HEK293 (cell line): ENCODE measurements around the gene ERCC5.

Source experiments
- CTCF ChIA-PET: fragments of 350-600 bp; formaldehyde crosslinking; extraction: SDS; loops from one replicate; lab custom pipeline; 2021; ENCODE audit warnings: antibody characterized with exemption; lab: Yijun Ruan, JAX
- POLR2A ChIA-PET: fragments of 300-600 bp; formaldehyde crosslinking; extraction: SDS; loops from one replicate; lab custom pipeline; 2020; ENCODE audit warnings: antibody characterized with exemption, inconsistent platforms; lab: Yijun Ruan, JAX
- H3K27ac ChIP-seq: fragments of 200-500 bp; sonication (Bioruptor generic); 2 replicates; pipeline ENCODE4 v1.5.1; 2014; ENCODE audit warnings: low read depth, low read length, control low read depth, inconsistent platforms; ENCODE audit errors: extremely low read depth
- H3K36me3 ChIP-seq, 2 experiments: fragments of 200-500 bp in 1 of 2; sonication (Bioruptor generic) in 1 of 2; 1 replicate in 1 of 2; 2 replicates in 1 of 2; pipeline ENCODE4 v1.5.1; 2014 to 2017; ENCODE audit warnings: inconsistent platforms in 2 of 2, low read length in 2 of 2; ENCODE audit not compliant: control insufficient read depth in 2 of 2, insufficient read depth in 1 of 2
- H3K4me1 ChIP-seq: fragments of 200-500 bp; sonication (Bioruptor generic); 2 replicates; pipeline ENCODE4 v1.5.1; 2014; ENCODE audit warnings: mild to moderate bottlenecking, low read length, inconsistent platforms; ENCODE audit not compliant: control insufficient read depth, insufficient read depth
- H3K4me3 ChIP-seq: 2 replicates; pipeline ENCODE4 v1.5.1; 2011; ENCODE audit warnings: low read depth, mild to moderate bottlenecking, control low read depth, low read length, moderate library complexity
- H3K9me3 ChIP-seq: fragments of 200-500 bp; sonication (Bioruptor generic); 2 replicates; pipeline ENCODE4 v1.5.1; 2014; ENCODE audit warnings: low read depth, low read length, inconsistent platforms; ENCODE audit not compliant: control insufficient read depth, insufficient read depth
- KLF9 ChIP-seq: fragments of 450-650 bp; formaldehyde crosslinking; IDR thresholded peaks from 2 replicates; pipeline ENCODE4 v1.5.1; 2016; ENCODE audit warnings: missing biosample characterization, missing genetic modification characterization, low read depth
- OVOL3 ChIP-seq: fragments of 450-650 bp; formaldehyde crosslinking; IDR thresholded peaks from 2 replicates; pipeline ENCODE4 v1.5.1; 2016; ENCODE audit warnings: missing biosample characterization, missing genetic modification characterization
- SCRT1 ChIP-seq: fragments of 450-650 bp; formaldehyde crosslinking; IDR thresholded peaks from 2 replicates; pipeline ENCODE4 v1.5.1; 2016; ENCODE audit warnings: missing biosample characterization, missing genetic modification characterization, borderline replicate concordance
- ZBTB7A ChIP-seq: fragments of 450-650 bp; formaldehyde crosslinking; IDR thresholded peaks from 2 replicates; pipeline ENCODE4 v1.5.1; 2016; ENCODE audit warnings: low read depth, missing biosample characterization, missing genetic modification characterization
- ZNF10 ChIP-seq: fragments of 450-650 bp; formaldehyde crosslinking; IDR thresholded peaks from 2 replicates; pipeline ENCODE4 v1.5.1; 2017; ENCODE audit warnings: missing biosample characterization, missing genetic modification characterization
- ZNF132 ChIP-seq: fragments of 450-650 bp; formaldehyde crosslinking; IDR thresholded peaks from 2 replicates; pipeline ENCODE4 v1.5.1; 2017; ENCODE audit warnings: missing biosample characterization, missing genetic modification characterization, borderline replicate concordance
- ZNF155 ChIP-seq: fragments of 450-650 bp; formaldehyde crosslinking; IDR thresholded peaks from 2 replicates; pipeline ENCODE4 v1.5.1; 2016; ENCODE audit warnings: missing biosample characterization, missing genetic modification characterization
- ZNF16 ChIP-seq: fragments of 450-650 bp; formaldehyde crosslinking; IDR thresholded peaks from 2 replicates; pipeline ENCODE4 v1.5.1; 2016; ENCODE audit warnings: low read depth, missing biosample characterization, missing genetic modification characterization
- ZNF202 ChIP-seq: fragments of 450-650 bp; formaldehyde crosslinking; IDR thresholded peaks from 2 replicates; pipeline ENCODE4 v1.5.1; 2016; ENCODE audit warnings: missing biosample characterization, missing genetic modification characterization, borderline replicate concordance
- ZNF221 ChIP-seq: fragments of 450-650 bp; formaldehyde crosslinking; IDR thresholded peaks from 2 replicates; pipeline ENCODE4 v1.5.1; 2017; ENCODE audit warnings: missing biosample characterization, missing genetic modification characterization, borderline replicate concordance
- ZNF23 ChIP-seq: fragments of 450-650 bp; formaldehyde crosslinking; IDR thresholded peaks from 2 replicates; pipeline ENCODE4 v1.5.1; 2016; ENCODE audit warnings: missing biosample characterization, missing genetic modification characterization, borderline replicate concordance
- ZNF248 ChIP-seq: fragments of 450-650 bp; formaldehyde crosslinking; IDR thresholded peaks from 2 replicates; pipeline ENCODE4 v1.5.1; 2017; ENCODE audit warnings: missing biosample characterization, missing genetic modification characterization
- ZNF324 ChIP-seq: fragments of 450-650 bp; formaldehyde crosslinking; IDR thresholded peaks from 2 replicates; pipeline ENCODE4 v1.5.1; 2016; ENCODE audit warnings: missing biosample characterization, missing genetic modification characterization
- ZNF350 ChIP-seq: fragments of 450-650 bp; formaldehyde crosslinking; IDR thresholded peaks from 2 replicates; pipeline ENCODE4 v1.5.0; 2017; ENCODE audit warnings: missing biosample characterization, mild to moderate bottlenecking, missing genetic modification characterization
- ZNF404 ChIP-seq: fragments of 450-650 bp; formaldehyde crosslinking; IDR thresholded peaks from 2 replicates; pipeline ENCODE4 v1.5.1; 2017; ENCODE audit warnings: missing biosample characterization, missing genetic modification characterization
- ZNF48 ChIP-seq: fragments of 450-650 bp; formaldehyde crosslinking; IDR thresholded peaks from 2 replicates; pipeline ENCODE4 v1.5.1; 2016; ENCODE audit warnings: missing biosample characterization, missing genetic modification characterization
- ZNF510 ChIP-seq: fragments of 450-650 bp; formaldehyde crosslinking; IDR thresholded peaks from 2 replicates; pipeline ENCODE4 v1.5.1; 2018; ENCODE audit warnings: mild to moderate bottlenecking, missing genetic modification characterization, missing biosample characterization; ENCODE audit not compliant: insufficient replicate concordance
- ZNF548 ChIP-seq: fragments of 450-650 bp; formaldehyde crosslinking; IDR thresholded peaks from 2 replicates; pipeline ENCODE4 v1.5.1; 2016; ENCODE audit warnings: missing biosample characterization, missing genetic modification characterization
- TF ChIP-seq, protein P1 (sequence below): fragments of 450-650 bp; formaldehyde crosslinking; IDR thresholded peaks from 2 replicates; pipeline ENCODE4 v1.5.1; 2016; ENCODE audit warnings: missing biosample characterization, missing genetic modification characterization
- TF ChIP-seq, protein P2 (sequence below): fragments of 450-650 bp; formaldehyde crosslinking; IDR thresholded peaks from 2 replicates; pipeline ENCODE4 v1.5.1; 2016; ENCODE audit warnings: missing biosample characterization, missing genetic modification characterization
- TF ChIP-seq, protein P3 (sequence below): fragments of 450-650 bp; formaldehyde crosslinking; conservative IDR thresholded peaks from 2 replicates; pipeline ENCODE4 v1.5.1; 2016; ENCODE audit warnings: low read depth, missing biosample characterization, missing genetic modification characterization
- TF ChIP-seq, protein P4 (sequence below): fragments of 450-650 bp; formaldehyde crosslinking; IDR thresholded peaks from 2 replicates; pipeline ENCODE4 v1.5.1; 2016; ENCODE audit warnings: missing biosample characterization, missing genetic modification characterization
- TF ChIP-seq, protein P5 (sequence below): fragments of 450-650 bp; formaldehyde crosslinking; IDR thresholded peaks from 2 replicates; pipeline ENCODE4 v1.5.1; 2016; ENCODE audit warnings: missing biosample characterization, missing genetic modification characterization
- TF ChIP-seq, protein P6 (sequence below): fragments of 450-650 bp; formaldehyde crosslinking; IDR thresholded peaks from 2 replicates; pipeline ENCODE4 v1.5.1; 2017; ENCODE audit warnings: missing biosample characterization, missing genetic modification characterization

The ERCC5 gene

DNA sequence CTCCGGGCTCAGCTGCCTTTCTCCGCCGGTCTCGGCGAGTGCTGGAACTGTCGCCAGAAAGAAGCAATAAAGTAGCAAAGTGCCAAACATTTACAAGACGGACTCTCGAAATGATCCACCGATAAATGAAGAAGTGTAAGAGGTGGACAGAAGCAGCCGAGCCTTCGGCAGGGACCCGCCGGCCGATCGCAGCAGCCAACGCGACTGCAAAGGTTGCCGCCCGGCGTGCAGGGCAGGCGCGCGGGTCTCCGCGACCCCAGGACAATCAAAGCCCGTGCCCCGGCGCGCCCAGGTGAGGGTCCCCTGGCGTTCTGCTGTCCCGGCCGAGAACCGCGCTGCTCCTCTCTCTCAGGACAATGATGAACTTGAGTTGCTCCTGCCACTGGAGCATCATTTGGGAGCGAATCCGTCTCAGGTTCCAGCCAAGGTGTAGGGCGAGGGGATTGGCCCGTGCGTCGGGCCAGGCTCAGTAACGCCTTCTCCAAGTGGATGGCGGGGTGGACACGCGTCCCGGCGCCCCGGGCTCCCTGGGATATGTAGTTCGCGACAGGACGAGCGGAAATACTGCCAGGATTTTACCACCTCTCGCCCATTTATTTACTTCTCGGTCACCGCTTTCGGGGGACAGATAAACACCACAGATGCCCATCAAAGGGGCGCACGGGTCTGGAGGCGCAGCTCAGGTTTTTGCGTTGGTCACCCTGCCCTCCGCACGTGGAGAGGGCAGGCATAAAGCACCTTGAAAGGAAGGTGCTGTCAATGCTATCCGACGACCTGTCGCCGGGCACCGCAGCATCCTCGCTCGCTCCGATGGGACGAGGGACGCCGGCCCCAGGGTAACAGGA lies 47.0 kb upstream of the ERCC5 start, which contains the start of the genes BIVM and POGLUT2:
Gene BIVM, plus strand, starts transcription at position 539 of the 845 bp plus-strand sequence. CDS start 8,149 bp downstream, outside the sequence.
Gene POGLUT2, minus strand, starts transcription at position 396 of the 845 bp plus-strand sequence. Its CDS starts 306 bp downstream, at position 90.
- POLR2A ChIA-PET: interaction anchor here (2.2 to 3.5 kb wide), 3 partner anchors 25 to 202 kb away, joined by 9 to 17 read pairs (median 12); partner anchors contain the start of genes ERCC5, TEX30 and TPP2
- peak within 1 kb of the TSS; percentile 94 for H3K4me3 ChIP-seq
- CTCF ChIA-PET: interaction anchor here (0.6 to 2.2 kb wide), 2 partner anchors 219 to 296 kb away, joined by 3 to 8 read pairs; no protein-coding TSS in a partner anchor
- H3K4me1 ChIP-seq: no peaks in the 10 kb centered on the region
- peaks cover 4% of the 10 kb centered on the region in 2 experiments; a peak in 2 of 3 replicates for H3K36me3 ChIP-seq
- H3K9me3 ChIP-seq: no peaks in the 10 kb centered on the region
- H3K27ac ChIP-seq: peak within 1 kb of the TSS; percentile 72
- TF ChIP-seq ZNF350 (tag by site-specific recombination) (no peak), ZNF23 (tag by site-specific recombination) (no peak), ZNF404 (no peak), ZNF132 (tag by site-specific recombination) (no peak), ZNF324 (tag by site-specific recombination) (0 out of 2 replicates have a peak, but pooled peaks have one; percentile 15), ZNF510 (tag by site-specific recombination) (no peak), ZNF10 (tag by site-specific recombination) (no peak), ZNF48 (tag by site-specific recombination) (no peak), KLF9 (tag by site-specific recombination) (no peak; the same call in 1 of the 2 replicates), ZNF202 (tag by site-specific recombination) (no peak), SCRT1 (no peak), ZNF16 (tag by site-specific recombination) (no peak), ZNF155 (no peak), ZNF548 (tag by site-specific recombination) (no peak), ZBTB7A (tag by site-specific recombination) (no peak), OVOL3 (tag by site-specific recombination) (no peak), ZNF221 (no peak), ZNF248 (tag by site-specific recombination) (no peak)
- TF ChIP-seq, protein P1, sequence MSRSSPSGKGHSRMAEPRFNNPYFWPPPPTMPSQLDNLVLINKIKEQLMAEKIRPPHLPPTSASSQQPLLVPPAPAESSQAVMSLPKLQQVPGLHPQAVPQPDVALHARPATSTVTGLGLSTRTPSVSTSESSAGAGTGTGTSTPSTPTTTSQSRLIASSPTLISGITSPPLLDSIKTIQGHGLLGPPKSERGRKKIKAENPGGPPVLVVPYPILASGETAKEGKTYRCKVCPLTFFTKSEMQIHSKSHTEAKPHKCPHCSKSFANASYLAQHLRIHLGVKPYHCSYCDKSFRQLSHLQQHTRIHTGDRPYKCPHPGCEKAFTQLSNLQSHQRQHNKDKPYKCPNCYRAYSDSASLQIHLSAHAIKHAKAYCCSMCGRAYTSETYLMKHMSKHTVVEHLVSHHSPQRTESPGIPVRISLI: no peak
- TF ChIP-seq, protein P2, sequence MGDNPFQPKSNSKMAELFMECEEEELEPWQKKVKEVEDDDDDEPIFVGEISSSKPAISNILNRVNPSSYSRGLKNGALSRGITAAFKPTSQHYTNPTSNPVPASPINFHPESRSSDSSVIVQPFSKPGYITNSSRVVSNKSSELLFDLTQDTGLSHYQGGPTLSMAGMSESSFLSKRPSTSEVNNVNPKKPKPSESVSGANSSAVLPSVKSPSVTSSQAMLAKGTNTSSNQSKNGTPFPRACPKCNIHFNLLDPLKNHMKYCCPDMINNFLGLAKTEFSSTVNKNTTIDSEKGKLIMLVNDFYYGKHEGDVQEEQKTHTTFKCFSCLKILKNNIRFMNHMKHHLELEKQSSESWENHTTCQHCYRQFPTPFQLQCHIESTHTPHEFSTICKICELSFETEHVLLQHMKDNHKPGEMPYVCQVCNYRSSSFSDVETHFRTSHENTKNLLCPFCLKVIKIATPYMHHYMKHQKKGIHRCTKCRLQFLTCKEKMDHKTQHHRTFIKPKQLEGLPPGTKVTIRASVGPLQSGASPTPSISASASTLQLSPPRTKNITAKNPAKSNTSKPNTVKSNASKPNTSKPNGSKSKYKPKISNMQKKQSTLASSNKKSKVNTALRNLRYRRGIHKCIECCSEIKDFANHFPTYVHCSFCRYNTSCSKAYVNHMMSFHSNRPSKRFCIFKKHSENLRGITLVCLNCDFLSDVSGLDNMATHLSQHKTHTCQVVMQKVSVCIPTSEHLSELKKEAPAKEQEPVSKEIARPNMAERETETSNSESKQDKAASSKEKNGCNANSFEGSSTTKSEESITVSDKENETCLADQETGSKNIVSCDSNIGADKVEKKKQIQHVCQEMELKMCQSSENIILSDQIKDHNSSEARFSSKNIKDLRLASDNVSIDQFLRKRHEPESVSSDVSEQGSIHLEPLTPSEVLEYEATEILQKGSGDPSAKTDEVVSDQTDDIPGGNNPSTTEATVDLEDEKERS (tag by site-specific recombination): no peak
- TF ChIP-seq, protein P3, sequence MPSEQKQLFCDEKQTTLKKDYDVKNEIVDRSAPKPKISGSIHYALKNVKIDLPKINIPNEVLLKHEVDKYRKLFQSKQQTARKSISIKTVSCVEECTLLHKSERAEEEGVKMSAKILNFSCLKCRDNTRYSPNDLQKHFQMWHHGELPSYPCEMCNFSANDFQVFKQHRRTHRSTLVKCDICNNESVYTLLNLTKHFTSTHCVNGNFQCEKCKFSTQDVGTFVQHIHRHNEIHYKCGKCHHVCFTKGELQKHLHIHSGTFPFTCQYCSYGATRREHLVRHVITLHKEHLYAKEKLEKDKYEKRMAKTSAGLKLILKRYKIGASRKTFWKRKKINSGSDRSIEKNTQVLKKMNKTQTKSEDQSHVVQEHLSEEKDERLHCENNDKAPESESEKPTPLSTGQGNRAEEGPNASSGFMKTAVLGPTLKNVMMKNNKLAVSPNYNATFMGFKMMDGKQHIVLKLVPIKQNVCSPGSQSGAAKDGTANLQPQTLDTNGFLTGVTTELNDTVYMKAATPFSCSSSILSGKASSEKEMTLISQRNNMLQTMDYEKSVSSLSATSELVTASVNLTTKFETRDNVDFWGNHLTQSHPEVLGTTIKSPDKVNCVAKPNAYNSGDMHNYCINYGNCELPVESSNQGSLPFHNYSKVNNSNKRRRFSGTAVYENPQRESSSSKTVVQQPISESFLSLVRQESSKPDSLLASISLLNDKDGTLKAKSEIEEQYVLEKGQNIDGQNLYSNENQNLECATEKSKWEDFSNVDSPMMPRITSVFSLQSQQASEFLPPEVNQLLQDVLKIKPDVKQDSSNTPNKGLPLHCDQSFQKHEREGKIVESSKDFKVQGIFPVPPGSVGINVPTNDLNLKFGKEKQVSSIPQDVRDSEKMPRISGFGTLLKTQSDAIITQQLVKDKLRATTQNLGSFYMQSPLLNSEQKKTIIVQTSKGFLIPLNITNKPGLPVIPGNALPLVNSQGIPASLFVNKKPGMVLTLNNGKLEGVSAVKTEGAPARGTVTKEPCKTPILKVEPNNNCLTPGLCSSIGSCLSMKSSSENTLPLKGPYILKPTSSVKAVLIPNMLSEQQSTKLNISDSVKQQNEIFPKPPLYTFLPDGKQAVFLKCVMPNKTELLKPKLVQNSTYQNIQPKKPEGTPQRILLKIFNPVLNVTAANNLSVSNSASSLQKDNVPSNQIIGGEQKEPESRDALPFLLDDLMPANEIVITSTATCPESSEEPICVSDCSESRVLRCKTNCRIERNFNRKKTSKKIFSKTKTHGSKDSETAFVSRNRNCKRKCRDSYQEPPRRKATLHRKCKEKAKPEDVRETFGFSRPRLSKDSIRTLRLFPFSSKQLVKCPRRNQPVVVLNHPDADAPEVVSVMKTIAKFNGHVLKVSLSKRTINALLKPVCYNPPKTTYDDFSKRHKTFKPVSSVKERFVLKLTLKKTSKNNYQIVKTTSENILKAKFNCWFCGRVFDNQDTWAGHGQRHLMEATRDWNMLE (tag by site-specific recombination): no peak
- TF ChIP-seq, protein P4, sequence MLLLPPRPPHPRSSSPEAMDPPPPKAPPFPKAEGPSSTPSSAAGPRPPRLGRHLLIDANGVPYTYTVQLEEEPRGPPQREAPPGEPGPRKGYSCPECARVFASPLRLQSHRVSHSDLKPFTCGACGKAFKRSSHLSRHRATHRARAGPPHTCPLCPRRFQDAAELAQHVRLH (tag by site-specific recombination): 0 out of 2 replicates have a peak, but pooled peaks have one; percentile 17
- TF ChIP-seq, protein P5, sequence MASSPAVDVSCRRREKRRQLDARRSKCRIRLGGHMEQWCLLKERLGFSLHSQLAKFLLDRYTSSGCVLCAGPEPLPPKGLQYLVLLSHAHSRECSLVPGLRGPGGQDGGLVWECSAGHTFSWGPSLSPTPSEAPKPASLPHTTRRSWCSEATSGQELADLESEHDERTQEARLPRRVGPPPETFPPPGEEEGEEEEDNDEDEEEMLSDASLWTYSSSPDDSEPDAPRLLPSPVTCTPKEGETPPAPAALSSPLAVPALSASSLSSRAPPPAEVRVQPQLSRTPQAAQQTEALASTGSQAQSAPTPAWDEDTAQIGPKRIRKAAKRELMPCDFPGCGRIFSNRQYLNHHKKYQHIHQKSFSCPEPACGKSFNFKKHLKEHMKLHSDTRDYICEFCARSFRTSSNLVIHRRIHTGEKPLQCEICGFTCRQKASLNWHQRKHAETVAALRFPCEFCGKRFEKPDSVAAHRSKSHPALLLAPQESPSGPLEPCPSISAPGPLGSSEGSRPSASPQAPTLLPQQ (tag by site-specific recombination): no peak
- TF ChIP-seq, protein P6, sequence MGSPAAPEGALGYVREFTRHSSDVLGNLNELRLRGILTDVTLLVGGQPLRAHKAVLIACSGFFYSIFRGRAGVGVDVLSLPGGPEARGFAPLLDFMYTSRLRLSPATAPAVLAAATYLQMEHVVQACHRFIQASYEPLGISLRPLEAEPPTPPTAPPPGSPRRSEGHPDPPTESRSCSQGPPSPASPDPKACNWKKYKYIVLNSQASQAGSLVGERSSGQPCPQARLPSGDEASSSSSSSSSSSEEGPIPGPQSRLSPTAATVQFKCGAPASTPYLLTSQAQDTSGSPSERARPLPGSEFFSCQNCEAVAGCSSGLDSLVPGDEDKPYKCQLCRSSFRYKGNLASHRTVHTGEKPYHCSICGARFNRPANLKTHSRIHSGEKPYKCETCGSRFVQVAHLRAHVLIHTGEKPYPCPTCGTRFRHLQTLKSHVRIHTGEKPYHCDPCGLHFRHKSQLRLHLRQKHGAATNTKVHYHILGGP (tag by site-specific recombination): no peak
